Progenitor cell of endocrine pancreas (in vitro differentiated cells): ENCODE results near the gene ACKR2. TPM values are rescaled to one million over a fixed set of nuclear protein-coding genes. Genes with fewer than 3 reads are reported as not detected.
"Not testable (repeated sequence)": the region's sequence is repeated elsewhere in the genome, so short reads cannot be mapped to it uniquely, and the experiment has no call there.

Experiments used
- DNase-seq: peaks from one replicate; pipeline ENCODE4 v3.0.0; 2021; ENCODE audit warnings: low spot score; ENCODE audit not compliant: unreplicated experiment
- H3K27ac Mint-ChIP-seq: 2 replicates; pipeline ENCODE4 v1.8.0; 2021; ENCODE audit warnings: mild to moderate bottlenecking, moderate library complexity, mixed read lengths
- H3K27me3 Mint-ChIP-seq: 2 replicates; pipeline ENCODE4 v1.8.0; 2021; ENCODE audit warnings: mixed read lengths
- H3K36me3 Mint-ChIP-seq: 2 replicates; pipeline ENCODE4 v1.8.0; 2022; ENCODE audit warnings: mixed read lengths; ENCODE audit not compliant: insufficient read depth
- H3K4me1 Mint-ChIP-seq: 2 replicates; pipeline ENCODE4 v1.8.0; 2021; ENCODE audit warnings: low read depth, mixed read lengths
- H3K4me3 Mint-ChIP-seq: 2 replicates; pipeline ENCODE4 v1.8.0; 2021; ENCODE audit warnings: low read depth, mild to moderate bottlenecking, moderate library complexity, mixed read lengths
- H3K9me3 Mint-ChIP-seq: 2 replicates; pipeline ENCODE4 v1.8.0; 2021; ENCODE audit warnings: low read depth, mixed read lengths
- CTCF ChIP-seq: fragments of 200-600 bp; sonication (generic); IDR thresholded peaks from one replicate; pipeline ENCODE4 v1.5.0; 2021; ENCODE audit warnings: antibody characterized with exemption, mild to moderate bottlenecking; ENCODE audit not compliant: unreplicated experiment
- total RNA-seq: library from RNA; stranded (reverse); gene quantifications from 2 replicates; pipeline ENCODE4 v1.2.1, GENCODE V29; 2021

Gene ACKR2
- total RNA-seq, 1 donor from 2014 or later: 0.60 TPM

GRCh38 chr3:42876940-42877720, 67.9 kb downstream of the ACKR2 start:
- DNase-seq: no peak
- peak overlapping the region; percentile 68 for H3K27ac Mint-ChIP-seq

GRCh38 chr3:42877881-42878280, 68.6 kb downstream of the ACKR2 start:
- H3K4me3 Mint-ChIP-seq: no peak overlapping the region
- DNase-seq: no peak
- H3K4me1 Mint-ChIP-seq: peaks cover 26% of the 10 kb centered on the region
- peaks cover 9% of the 10 kb centered on the region for H3K27me3 Mint-ChIP-seq
- no peak overlapping the region for H3K27ac Mint-ChIP-seq
- H3K36me3 Mint-ChIP-seq: no peaks in the 10 kb centered on the region
- H3K9me3 Mint-ChIP-seq: no peaks in the 10 kb centered on the region
- TF ChIP-seq CTCF: no peak

More at GRCh38 chr3:42876940-42877720, 67.9 kb downstream of the ACKR2 start:
- H3K4me3 Mint-ChIP-seq: no peak overlapping the region
- H3K9me3 Mint-ChIP-seq: no peaks in the 10 kb centered on the region
- H3K4me1 Mint-ChIP-seq: peaks cover 26% of the 10 kb centered on the region
- TF ChIP-seq CTCF: no peak
- no peaks in the 10 kb centered on the region for H3K36me3 Mint-ChIP-seq
- peaks cover 14% of the 10 kb centered on the region for H3K27me3 Mint-ChIP-seq

- DNase-seq: no peak
- Mint-ChIP-seq H3K4me3 (peak overlapping the region; percentile 82), H3K36me3 (no peaks in the 10 kb centered on the region), H3K27me3 (peaks cover 7% of the 10 kb centered on the region), H3K4me1 (peaks cover 31% of the 10 kb centered on the region), H3K9me3 (no peaks in the 10 kb centered on the region), H3K27ac (peak overlapping the region; percentile 18)
- TF ChIP-seq CTCF: no peak
Observed at GRCh38 chr3:42880183-42880582, 70.9 kb downstream of the ACKR2 start.

- H3K36me3 Mint-ChIP-seq: no peaks in the 10 kb centered on the region
- peaks cover 7% of the 10 kb centered on the region for H3K27me3 Mint-ChIP-seq
- H3K4me1 Mint-ChIP-seq: peaks cover 36% of the 10 kb centered on the region
- TF ChIP-seq CTCF: peak; percentile 97
- H3K9me3 Mint-ChIP-seq: no peaks in the 10 kb centered on the region
- H3K27ac Mint-ChIP-seq: peak overlapping the region; percentile 83
- peak overlapping the region; percentile 82 for H3K4me3 Mint-ChIP-seq
- DNase-seq: peak; percentile 76
Observed at GRCh38 chr3:42880601-42881451, 71.6 kb downstream of the ACKR2 start.

- H3K4me1 Mint-ChIP-seq: peaks cover 30% of the 10 kb centered on the region
- H3K27ac Mint-ChIP-seq, H3K9me3 Mint-ChIP-seq, DNase-seq, H3K36me3 Mint-ChIP-seq, H3K27me3 Mint-ChIP-seq, H3K4me3 Mint-ChIP-seq: not testable (repeated sequence)
Observed at GRCh38 chr3:42883251-42883930, 74.1 kb downstream of the ACKR2 start.
